HCT116 (cell line): Measurements from ENCODE around the gene MTA3. TPM values are rescaled to one million over a fixed set of nuclear protein-coding genes. Genes with fewer than 3 reads are reported as not detected.

Experiments
- ATAC-seq: fragments of 200-7000 bp; cut with Tn5 transposase; 2 replicates; pipeline ENCODE4 v1.9.1; 2020; ENCODE audit warnings: mild to moderate bottlenecking, moderate library complexity
- BruUV-seq: library from RNA; stranded (reverse); fragments of 400-500 nt; replicated peaks from 2 replicates; lab custom pipeline; 2021; lab: Mats Ljungman, UMichigan
- CTCF ChIA-PET: fragments of 300-600 bp; sonication (Branson Sonifier 250); formaldehyde crosslinking; loops from one replicate; lab custom pipeline; 2021; ENCODE audit warnings: antibody characterized with exemption; lab: Charles Lee
- POLR2A ChIA-PET: fragments of 300-600, 350-600 bp; sonication (Branson Sonifier 250); formaldehyde crosslinking; loops from one replicate; lab custom pipeline; 2021; ENCODE audit warnings: antibody characterized with exemption; lab: Charles Lee
- RAD21 ChIA-PET, 2 experiments: fragments of 300-600 bp; sonication (Branson Sonifier 250); formaldehyde crosslinking; loops; one replicate each; lab custom pipeline; 2023; ENCODE audit warnings: low total read pairs in 2 of 2; ENCODE audit not compliant: uncharacterized antibody in 2 of 2, unreplicated experiment in 2 of 2, low non-redundant PET in 1 of 2; lab: Charles Lee
- DNase-seq: peaks from one replicate; pipeline ENCODE4 v3.0.0-alpha.2; 2010; ENCODE audit warnings: low read depth, low spot score
- H2AFZ ChIP-seq: fragments of 200-600 bp; shearing (Covaris generic), sonication (generic); 2 replicates; pipeline ENCODE4 v1.6.1; 2017; ENCODE audit warnings: low read depth, mixed run types, mixed read lengths, antibody characterized with exemption, low read length; ENCODE audit not compliant: poor library complexity, severe bottlenecking
- H3K27ac ChIP-seq: 2 replicates; pipeline ENCODE4 v1.5.1; 2012; ENCODE audit warnings: low read depth, low read length
- H3K27me3 ChIP-seq: fragments of 200-600 bp; sonication (generic); 2 replicates; pipeline ENCODE4 v1.6.1; 2016; ENCODE audit warnings: mixed run types, low read length, mixed read lengths; ENCODE audit not compliant: insufficient read depth
- H3K36me3 ChIP-seq, 2 experiments: fragments of 200-500 bp in 1 of 2; fragments of 200-600 bp in 1 of 2; sonication (Bioruptor generic) in 1 of 2; sonication (generic) in 1 of 2; 2 replicates each; pipeline versions ENCODE4 v1.5.1 to v1.6.1; 2014 to 2016; ENCODE audit warnings: low read length in 2 of 2, inconsistent platforms in 1 of 2, mixed read lengths in 1 of 2, mixed run types in 1 of 2; ENCODE audit not compliant: insufficient read depth in 2 of 2, control insufficient read depth in 1 of 2
- H3K4me1 ChIP-seq, 2 experiments: fragments of 200-600 bp in 1 of 2; sonication (generic) in 1 of 2; 2 replicates each; pipeline versions ENCODE4 v1.5.1 to v1.6.1; 2012 to 2017; ENCODE audit warnings: low read length in 2 of 2, inconsistent platforms in 1 of 2, mild to moderate bottlenecking in 1 of 2, mixed read lengths in 1 of 2, mixed run types in 1 of 2, moderate library complexity in 1 of 2; ENCODE audit not compliant: insufficient read depth in 2 of 2, control insufficient read depth in 1 of 2
- H3K4me2 ChIP-seq: fragments of 200-600 bp; sonication (generic); 2 replicates; pipeline ENCODE4 v1.6.1; 2017; ENCODE audit warnings: mixed run types, low read length, mixed read lengths
- H3K4me3 ChIP-seq, 2 experiments: fragments of 200-600 bp in 1 of 2; sonication (generic) in 1 of 2; replicated peaks in 1 of 2; 2 replicates each; pipeline ENCODE4 v1.5.1; 2011 to 2016; ENCODE audit warnings: low read length in 2 of 2, control low read depth in 1 of 2, low read depth in 1 of 2, mild to moderate bottlenecking in 1 of 2, mixed read lengths in 1 of 2, mixed run types in 1 of 2
- H3K79me2 ChIP-seq: fragments of 200-600 bp; sonication (generic); 2 replicates; pipeline ENCODE4 v1.6.1; 2017; ENCODE audit warnings: mild to moderate bottlenecking, mixed run types, low read length, moderate library complexity, mixed read lengths; ENCODE audit not compliant: insufficient read depth
- H3K9ac ChIP-seq: fragments of 200-600 bp; sonication (generic); 2 replicates; pipeline ENCODE4 v1.6.1; 2016; ENCODE audit warnings: low read length, mixed read lengths
- H3K9me2 ChIP-seq: fragments of 200-600 bp; sonication (generic), shearing (Covaris generic); 2 replicates; pipeline ENCODE4 v1.6.1; 2017; ENCODE audit warnings: mixed run types, mild to moderate bottlenecking, moderate library complexity; ENCODE audit not compliant: insufficient read depth
- H3K9me3 ChIP-seq, 2 experiments: fragments of 200-500 bp in 1 of 2; fragments of 200-600 bp in 1 of 2; sonication (Bioruptor generic) in 1 of 2; sonication (generic) in 1 of 2; 2 replicates each; pipeline ENCODE4 v1.6.1; 2014 to 2017; ENCODE audit warnings: low read length in 2 of 2, mixed read lengths in 2 of 2, inconsistent platforms in 1 of 2, low read depth in 1 of 2, mild to moderate bottlenecking in 1 of 2, mixed run types in 1 of 2, moderate library complexity in 1 of 2; ENCODE audit not compliant: control insufficient read depth in 1 of 2, insufficient read depth in 1 of 2
- H4K20me1 ChIP-seq: fragments of 200-600 bp; sonication (generic), shearing (Covaris generic); 2 replicates; pipeline ENCODE4 v1.6.1; 2017; ENCODE audit warnings: mixed run types, mild to moderate bottlenecking, moderate library complexity; ENCODE audit not compliant: insufficient read depth
- ATF3 ChIP-seq: IDR thresholded peaks from 2 replicates; pipeline ENCODE4 v1.6.1; 2012
- CTCF ChIP-seq, 3 experiments: fragments of 200-600 bp in 1 of 3; sonication (generic) in 1 of 3; IDR thresholded peaks in 2 of 3; conservative IDR thresholded peaks in 1 of 3; 2 replicates each; pipeline ENCODE4 v1.5.1; 2012 to 2017; ENCODE audit warnings: low read depth in 2 of 3, low read length in 2 of 3, antibody characterized with exemption in 1 of 3, borderline replicate concordance in 1 of 3, control low read depth in 1 of 3, mild to moderate bottlenecking in 1 of 3, mixed read lengths in 1 of 3, mixed run types in 1 of 3, moderate library complexity in 1 of 3; ENCODE audit not compliant: insufficient read depth in 1 of 3
- REST ChIP-seq: IDR thresholded peaks from 2 replicates; pipeline ENCODE4 v1.6.1; 2012; ENCODE audit warnings: low read depth
- intact Hi-C: fragments of 100-400 bp; cut with micrococcal nuclease; formaldehyde crosslinking; loops from 2 replicates; pipeline ENCODE4 v1.10.0; 2022
- total RNA-seq: library from RNA; stranded (reverse); gene quantifications from one replicate; pipeline ENCODE4 v1.2.1, GENCODE V29; 2021; ENCODE audit not compliant: unreplicated experiment

The MTA3 gene
- total RNA-seq, 1 experiment from 2014 or later, result 46.3 TPM

- Histone ChIP-seq H3K27me3 (no peaks in the 10 kb centered on the region), H3K4me1 (no peaks in the 10 kb centered on the region), H4K20me1 (no peaks in the 10 kb centered on the region), H3K27ac (no peak overlapping the region), H2AFZ (no peak overlapping the region), H3K4me3 (no peak overlapping the region), H3K36me3 (no peaks in the 10 kb centered on the region), H3K9ac (no peak overlapping the region), H3K79me2 (no peaks in the 10 kb centered on the region), H3K4me2 (no peak overlapping the region), H3K9me2 (no peaks in the 10 kb centered on the region), H3K9me3 (no peaks in the 10 kb centered on the region)
- ATAC-seq (no peak), DNase-seq (no peak)
- no peak for TF ChIP-seq CTCF (IDR thresholded peaks at IDR 0.05 in 2 of 3, conservative IDR thresholded peaks at IDR 0.05 in 1 of 3; ENCODE audit: borderline replicate concordance in 1 of 3, insufficient read depth in 1 of 3, low read depth in 2 of 3, low read length in 2 of 3)
- TF ChIP-seq ATF3, result no peak
- no peak for TF ChIP-seq REST
- intact Hi-C loops, result no loop called here
- ChIA-PET POLR2A (no interaction called here), RAD21 (no interaction called here), CTCF (no interaction called here)
- no TSS peak for BruUV-seq
Measured at GRCh38 chr2:42791606-42792005, 223.2 kb downstream of the MTA3 start.
